ENCODE data around the gene HOXB3.

DNA sequence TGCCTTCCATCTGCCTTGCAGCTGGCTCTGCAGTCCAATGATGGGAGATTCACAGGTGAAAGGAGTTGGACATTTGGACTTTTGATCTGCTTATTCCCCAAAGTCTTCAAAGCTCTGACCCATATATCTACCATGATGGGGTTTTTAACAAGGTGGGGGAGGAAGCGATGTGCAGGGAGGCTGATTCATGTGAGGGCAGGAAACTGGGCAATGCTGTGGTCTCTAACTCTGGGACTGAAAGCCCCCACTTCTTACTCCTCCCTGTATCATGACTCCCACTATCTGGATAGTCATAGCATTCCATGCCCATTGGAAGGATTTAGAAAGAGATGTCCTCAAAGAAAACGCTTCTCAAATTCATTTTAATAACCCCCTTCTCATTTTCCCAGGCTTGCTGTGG is 75.6 kb downstream of the HOXB3 start:
- TF ChIP-seq, protein P1, sequence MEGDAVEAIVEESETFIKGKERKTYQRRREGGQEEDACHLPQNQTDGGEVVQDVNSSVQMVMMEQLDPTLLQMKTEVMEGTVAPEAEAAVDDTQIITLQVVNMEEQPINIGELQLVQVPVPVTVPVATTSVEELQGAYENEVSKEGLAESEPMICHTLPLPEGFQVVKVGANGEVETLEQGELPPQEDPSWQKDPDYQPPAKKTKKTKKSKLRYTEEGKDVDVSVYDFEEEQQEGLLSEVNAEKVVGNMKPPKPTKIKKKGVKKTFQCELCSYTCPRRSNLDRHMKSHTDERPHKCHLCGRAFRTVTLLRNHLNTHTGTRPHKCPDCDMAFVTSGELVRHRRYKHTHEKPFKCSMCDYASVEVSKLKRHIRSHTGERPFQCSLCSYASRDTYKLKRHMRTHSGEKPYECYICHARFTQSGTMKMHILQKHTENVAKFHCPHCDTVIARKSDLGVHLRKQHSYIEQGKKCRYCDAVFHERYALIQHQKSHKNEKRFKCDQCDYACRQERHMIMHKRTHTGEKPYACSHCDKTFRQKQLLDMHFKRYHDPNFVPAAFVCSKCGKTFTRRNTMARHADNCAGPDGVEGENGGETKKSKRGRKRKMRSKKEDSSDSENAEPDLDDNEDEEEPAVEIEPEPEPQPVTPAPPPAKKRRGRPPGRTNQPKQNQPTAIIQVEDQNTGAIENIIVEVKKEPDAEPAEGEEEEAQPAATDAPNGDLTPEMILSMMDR (conservative IDR thresholded peaks at IDR 0.05; ENCODE audit: low read depth, low read length), result no peak
- TF ChIP-seq EZH2phosphoT487 (IDR thresholded peaks at IDR 0.05; ENCODE audit: borderline replicate concordance, low read length), result no peak
